ENCODE results near the gene ALK.

The ALK gene

DNA sequence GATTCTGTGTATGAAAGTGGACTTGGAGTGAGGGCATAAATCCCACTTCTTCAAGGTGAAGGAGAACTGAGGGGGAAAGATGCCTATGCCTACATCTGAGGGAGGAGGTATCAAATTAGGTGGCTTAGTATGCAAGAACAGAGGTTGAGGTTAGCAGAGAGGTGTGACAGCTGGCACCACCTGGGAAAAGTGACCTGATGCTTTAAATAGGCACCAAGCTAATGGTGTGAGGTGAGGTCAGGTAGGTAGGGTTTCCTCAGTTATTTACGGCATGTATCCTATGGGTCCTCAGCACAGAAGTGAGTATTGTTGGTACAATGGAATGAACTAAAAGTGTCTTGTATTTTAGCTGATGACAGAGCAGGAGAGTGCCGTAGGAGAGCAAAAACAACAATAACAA is 439.0 kb downstream of the ALK start:
- DNase-seq = no peak

DNA sequence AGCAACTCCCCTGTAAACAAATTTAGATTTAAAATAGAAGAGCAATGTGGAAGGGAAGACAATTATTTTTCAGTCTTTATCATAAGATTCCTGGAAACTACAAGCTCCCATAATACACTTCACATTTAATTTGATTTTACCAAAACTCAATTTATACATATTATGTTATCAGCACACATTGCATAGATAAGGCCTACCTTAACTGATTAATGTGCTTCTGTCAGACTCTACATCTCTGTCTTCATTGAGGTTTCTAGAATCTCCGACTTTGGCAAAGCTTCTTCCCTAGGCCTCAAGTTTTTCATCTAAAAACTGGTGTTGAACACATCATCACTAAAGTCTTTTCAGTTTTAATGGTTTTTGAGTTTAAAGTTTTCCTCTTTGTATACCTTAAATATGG is 440.1 kb downstream of the ALK start:
- DNase-seq = no peak

DNA sequence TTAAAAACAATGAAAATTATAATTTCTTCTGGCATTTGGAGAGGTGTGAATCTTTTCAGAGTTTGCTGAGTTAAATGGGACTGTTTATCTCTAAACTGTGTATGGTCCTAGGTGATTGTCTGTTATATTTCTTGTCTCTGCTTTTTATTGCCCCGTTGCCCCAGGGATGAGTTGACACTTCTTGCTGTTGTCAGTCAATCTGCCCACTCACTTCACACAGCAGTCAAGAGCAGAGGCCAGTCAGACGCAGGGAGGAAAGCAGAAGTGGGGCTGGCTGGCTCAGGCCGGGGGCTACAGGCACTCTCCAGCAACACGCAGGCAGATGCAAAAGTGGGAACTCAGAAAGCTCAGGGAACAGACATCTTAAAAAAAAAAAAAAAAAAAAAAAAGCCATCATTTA is 441.0 kb downstream of the ALK start:
- no peak for DNase-seq

- no peak for DNase-seq
These were observed 442.0 kb downstream of the ALK start for GRCh38 chr2:29479401-29479800.

DNA sequence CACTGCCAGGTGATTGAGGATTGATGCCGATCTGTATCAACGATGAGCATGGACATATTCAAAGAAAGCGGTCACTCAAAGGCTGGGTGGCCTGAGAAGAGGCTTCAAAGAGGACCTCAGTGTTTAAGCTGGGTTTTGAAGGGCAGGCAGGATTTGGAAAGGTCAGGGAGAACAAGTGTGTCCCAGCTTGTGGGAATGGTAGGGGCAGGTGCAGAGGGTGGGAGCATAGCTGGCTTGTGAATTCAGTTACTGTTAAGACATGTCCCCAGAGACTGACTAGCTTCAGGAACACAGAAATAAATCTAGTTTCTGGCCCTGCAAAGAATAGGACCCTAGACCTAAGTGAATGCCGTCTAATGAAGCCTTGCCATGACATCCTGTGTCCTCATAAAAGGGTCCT is 442.7 kb downstream of the ALK start:
- DNase-seq = no peak

GRCh38 chr2:29477186-29477585 is 444.2 kb downstream of the ALK start:
- no peak for DNase-seq

DNA sequence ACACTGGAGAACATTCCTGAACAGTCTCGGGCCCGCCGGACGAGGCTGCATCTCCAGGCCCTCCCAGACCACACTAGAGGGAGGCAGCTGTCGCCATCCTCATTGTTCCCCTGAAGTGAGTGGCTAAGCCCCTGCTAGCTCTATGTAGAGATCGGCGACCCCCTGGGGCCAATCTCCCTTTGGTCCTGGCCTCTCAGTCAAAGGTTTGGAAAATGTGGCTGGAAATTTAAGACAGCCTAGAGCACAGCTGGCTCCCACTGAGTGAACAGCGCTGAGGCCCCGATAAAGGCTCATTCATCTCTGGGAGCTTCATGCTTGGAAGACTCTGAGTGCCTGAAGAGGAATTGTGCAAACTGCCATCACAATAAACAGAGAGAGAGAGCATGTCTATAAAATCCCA is 445.9 kb downstream of the ALK start:
- DNase-seq = no peak

GRCh38 chr2:29469961-29470360 is 451.4 kb downstream of the ALK start:
- no peak for DNase-seq

DNA sequence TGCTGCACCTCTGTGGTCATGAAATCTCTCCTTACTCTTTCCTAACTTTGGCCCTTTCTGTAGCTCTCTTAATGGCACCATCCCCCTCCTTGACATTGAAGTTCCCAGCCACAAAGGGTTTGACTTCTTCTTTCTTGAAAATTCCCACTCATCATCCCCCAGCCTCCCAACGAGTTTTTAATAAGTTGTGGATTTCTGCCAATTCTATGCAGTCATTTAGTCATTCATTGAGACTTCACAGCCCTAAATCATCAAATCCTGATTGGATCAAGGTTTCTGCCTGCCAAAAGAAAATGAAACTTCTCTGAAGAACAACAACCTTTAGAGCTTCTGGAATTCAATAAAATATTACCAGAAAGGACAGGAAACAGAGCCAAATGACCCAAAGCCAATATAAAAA is 451.9 kb downstream of the ALK start:
- DNase-seq = no peak

- no peak for DNase-seq
These were observed 458.0 kb downstream of the ALK start for GRCh38 chr2:29463181-29463900.

DNA sequence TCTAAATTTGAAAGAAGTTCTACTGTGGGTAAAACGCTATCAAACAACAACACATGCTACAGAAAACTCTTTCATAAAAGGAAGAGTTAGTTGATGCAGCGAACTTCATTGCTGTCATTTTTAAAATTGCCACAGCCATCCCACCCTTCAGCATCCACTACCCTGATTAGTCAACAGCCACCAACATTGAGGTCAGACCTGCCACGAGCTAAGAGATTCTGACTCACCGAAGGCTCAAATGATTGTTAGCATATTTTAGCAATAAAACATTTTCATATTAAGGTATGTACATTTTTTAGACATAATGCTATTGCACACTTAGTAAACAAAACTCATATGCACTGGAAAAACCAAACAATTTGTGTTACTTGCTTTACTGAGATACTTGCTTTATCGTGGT is 459.1 kb downstream of the ALK start:
- no peak for DNase-seq

GRCh38 chr2:29460190-29460589 is 461.2 kb downstream of the ALK start:
- no peak for DNase-seq

DNA sequence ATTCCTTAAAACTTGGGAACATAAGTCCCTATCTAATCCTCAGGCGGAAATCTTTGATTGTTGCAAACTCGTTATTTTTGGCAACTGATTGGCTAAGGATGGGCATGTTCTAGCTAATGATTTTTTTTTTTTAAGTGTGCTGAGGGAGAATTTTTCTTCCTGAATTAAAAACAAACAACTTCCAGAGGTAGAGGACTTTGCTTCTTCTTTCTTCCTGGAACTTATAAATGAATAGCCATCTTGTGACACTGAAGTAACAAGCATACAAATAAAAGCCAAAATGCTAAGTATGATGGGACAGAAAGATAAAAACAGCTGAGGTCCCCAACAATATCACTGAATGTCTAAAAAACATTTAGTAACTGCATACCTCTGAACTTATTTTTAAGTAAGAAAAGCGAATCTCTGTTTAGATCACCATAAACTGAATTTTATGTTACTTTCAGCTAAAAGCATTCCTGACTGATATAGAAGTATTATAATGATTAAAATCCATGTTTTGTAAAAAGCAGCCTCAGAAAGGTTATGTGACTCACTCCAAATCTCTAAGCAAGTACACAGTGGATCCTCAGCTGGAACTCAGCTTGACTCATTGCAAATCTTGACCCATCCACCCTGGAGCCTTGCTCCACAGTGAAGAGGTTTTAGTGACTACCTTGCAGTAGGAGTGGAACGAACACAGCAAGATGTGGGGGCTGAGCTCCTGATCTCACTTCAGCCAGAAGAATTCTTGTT is 461.8 kb downstream of the ALK start:
- DNase-seq = no peak

DNA sequence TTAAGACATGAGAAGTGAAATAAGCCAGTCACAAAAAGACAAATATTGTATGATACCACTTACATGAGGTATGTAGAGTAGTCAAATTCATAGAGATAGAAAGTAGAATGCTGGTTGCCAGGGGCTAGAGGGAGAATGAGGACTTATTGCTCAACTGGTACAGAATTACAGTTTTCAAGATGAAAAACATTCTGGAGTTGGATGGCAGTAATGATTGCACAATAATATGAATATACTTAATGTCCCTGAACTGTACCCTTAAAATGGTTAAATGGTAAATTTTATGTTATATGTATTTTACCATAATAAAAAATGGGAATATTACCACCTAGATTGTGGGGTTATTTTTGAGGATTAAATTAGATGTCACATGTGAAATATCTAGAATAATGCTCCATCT is 465.0 kb downstream of the ALK start:
- no peak for DNase-seq

- DNase-seq = no peak
These were observed 466.1 kb downstream of the ALK start for GRCh38 chr2:29455200-29455860.

- no peak for DNase-seq
These were observed 469.4 kb downstream of the ALK start for GRCh38 chr2:29452036-29452435.

- no peak for DNase-seq
These were observed 470.7 kb downstream of the ALK start for GRCh38 chr2:29450596-29451222.

DNA sequence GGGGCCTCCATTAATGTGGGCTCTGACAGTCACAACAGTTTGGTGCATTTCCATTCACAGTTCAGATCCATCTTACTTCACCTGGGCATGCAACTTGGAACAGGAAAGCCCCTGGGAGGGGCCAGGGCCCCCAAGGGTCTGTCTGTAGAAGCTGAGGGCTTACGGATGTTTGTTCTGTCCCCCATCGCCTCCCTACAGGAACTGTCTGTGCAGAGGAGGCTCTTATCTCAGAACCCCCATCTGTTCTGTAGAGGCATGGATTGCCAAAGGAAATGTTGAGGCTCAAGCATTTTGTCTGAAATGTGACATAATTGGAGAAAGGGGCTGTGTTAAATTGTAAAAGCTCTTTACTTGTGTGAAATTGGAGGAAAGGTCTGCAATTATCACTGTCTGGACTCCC is 471.9 kb downstream of the ALK start:
- DNase-seq = no peak

DNA sequence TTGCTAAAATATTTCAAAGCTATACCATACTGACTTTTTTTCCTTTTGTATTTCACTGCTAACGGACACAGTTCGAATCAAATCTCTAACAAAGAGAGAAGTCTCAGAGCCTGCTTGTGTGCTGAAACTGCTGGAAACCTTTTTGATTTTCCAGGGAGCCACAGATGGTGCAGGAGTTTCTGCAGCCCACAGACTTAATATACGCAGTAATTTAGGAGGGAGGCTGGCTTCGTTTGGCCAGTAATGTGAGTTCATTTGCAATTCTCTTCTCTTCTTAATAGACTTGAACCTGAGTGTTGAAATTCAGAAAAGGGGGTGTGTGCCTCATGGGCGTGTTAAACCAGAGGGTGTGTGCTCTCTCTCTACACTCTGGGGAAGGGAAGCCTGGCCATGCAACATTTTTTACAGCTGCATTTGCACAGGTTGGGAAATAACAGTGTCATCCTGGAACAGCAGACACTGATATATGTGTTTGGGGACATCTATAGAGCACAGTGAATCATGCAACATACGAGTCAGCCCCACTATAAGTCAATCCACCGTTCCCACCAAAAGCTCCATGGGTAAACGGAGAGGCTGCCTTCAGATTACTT is 473.2 kb downstream of the ALK start:
- no peak for DNase-seq

DNA sequence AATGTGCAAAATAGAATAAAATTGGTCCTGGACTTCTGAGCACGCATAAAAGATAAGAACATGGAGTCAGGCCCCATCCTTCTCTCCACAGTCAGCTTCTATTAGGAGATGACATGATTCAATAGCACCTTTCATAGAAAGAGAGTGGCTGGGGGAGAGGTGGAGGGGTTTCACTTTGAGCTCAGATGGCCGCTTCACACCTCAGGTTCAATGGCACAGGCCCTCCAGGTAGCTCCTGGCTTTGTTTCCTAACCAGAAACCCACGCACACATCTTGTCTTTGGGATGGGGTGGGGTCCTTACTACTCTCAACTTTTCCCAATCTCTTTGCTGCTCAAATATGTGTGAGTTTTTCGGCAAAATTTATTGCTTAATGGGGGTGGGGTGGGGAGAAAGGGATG is 473.9 kb downstream of the ALK start:
- DNase-seq = no peak

- no peak for DNase-seq
These were observed 474.5 kb downstream of the ALK start for GRCh38 chr2:29446847-29447246.

- DNase-seq = no peak
These were observed 477.2 kb downstream of the ALK start for GRCh38 chr2:29444150-29444549.

- DNase-seq = no peak
These were observed 477.8 kb downstream of the ALK start for GRCh38 chr2:29443627-29444026.
